ENCODE measurements around the gene RPS6KL1. TPM values are rescaled to one million over a fixed set of nuclear protein-coding genes. Genes with fewer than 3 reads are reported as not detected.

Gene RPS6KL1
- total RNA-seq, 1 experiment from 2014 or later = 18.8 TPM

DNA sequence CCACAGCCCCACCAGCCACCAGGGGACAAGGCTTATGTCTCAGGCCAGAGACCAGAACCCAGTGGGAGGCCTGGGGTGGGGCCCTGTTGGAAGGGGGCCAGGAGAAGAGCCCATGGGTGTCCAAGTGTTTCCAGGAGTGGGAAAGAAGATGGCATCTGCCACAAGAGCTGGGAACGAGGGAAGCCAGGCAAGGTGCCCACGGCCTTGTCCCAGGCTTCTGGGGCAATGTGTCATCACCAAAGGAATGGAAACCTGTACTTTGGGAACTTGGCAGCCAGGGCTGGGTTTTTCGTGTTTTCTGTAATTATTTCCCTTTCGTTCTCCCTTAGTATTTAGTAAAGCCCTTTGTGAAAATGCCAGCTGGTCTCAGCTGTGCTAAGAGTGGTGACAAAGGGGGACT, 37.7 kb upstream of the RPS6KL1 start:
- Mint-ChIP-seq H3K4me1 (peaks cover 13 to 18% of the 10 kb centered on the region in 2 experiments), H3K9me3 (no peaks in the 10 kb centered on the region), H3K4me3 (no peak overlapping the region), H3K27ac (0 out of 7 replicates have a peak overlapping the region, but pooled peaks of 1 of the 3 experiments have one; percentile 8), H3K36me3 (ENCODE audit: insufficient read depth in 1 of 3, low read depth in 3 of 3) (no peaks in the 10 kb centered on the region; a peak in 1 of 7 replicates), H3K27me3 (ENCODE audit: low read depth) (peaks cover 18% of the 10 kb centered on the region)
- Histone ChIP-seq H3K56ac (ENCODE audit: insufficient read length, low read depth, low read length) (no peak overlapping the region), H2AFZ (ENCODE audit: low read length) (no peak overlapping the region), H3K9ac (ENCODE audit: extremely low read depth, insufficient read length, low read length) (no peak overlapping the region), H3K4me1 (ENCODE audit: insufficient read depth, low read length) (no peaks in the 10 kb centered on the region; the same call in 1 of the 2 replicates), H3K18ac (ENCODE audit: insufficient read length, low read depth, low read length) (no peak overlapping the region), H4K5ac (ENCODE audit: insufficient read length, low read depth, low read length) (no peak overlapping the region), H4K8ac (replicated peaks; ENCODE audit: insufficient read length, low read depth, low read length) (no peak overlapping the region), H3K4ac (ENCODE audit: low read depth, low read length) (no peak overlapping the region), H4K20me1 (ENCODE audit: control insufficient read depth, insufficient read depth, insufficient read length) (no peaks in the 10 kb centered on the region), H2AK5ac (ENCODE audit: insufficient read length, low read length) (no peak overlapping the region), H2BK120ac (ENCODE audit: low read depth, low read length, poor library complexity, severe bottlenecking) (no peak overlapping the region), H3K14ac (ENCODE audit: insufficient read depth, low read length) (no peak overlapping the region), H3K23me2 (ENCODE audit: insufficient read length, low read depth, low read length, poor library complexity, severe bottlenecking) (no peaks in the 10 kb centered on the region), H3K9me3 (ENCODE audit: control insufficient read depth, low read depth, low read length) (no peaks in the 10 kb centered on the region), H2BK12ac (ENCODE audit: insufficient read length, low read depth, low read length) (no peak overlapping the region), H3K4me2 (ENCODE audit: insufficient read depth, insufficient read length, low read length) (no peak overlapping the region), H2BK15ac (ENCODE audit: low read depth, low read length) (no peak overlapping the region), H4K91ac (ENCODE audit: insufficient read length, low read depth, low read length) (no peak overlapping the region), H3K79me1 (ENCODE audit: insufficient read depth, low read depth, low read length, poor library complexity, severe bottlenecking) (no peaks in the 10 kb centered on the region), H3T11ph (ENCODE audit: low read length) (no peak overlapping the region), H3K79me2 (ENCODE audit: insufficient read depth, low read length) (no peaks in the 10 kb centered on the region), H3K27me3 (ENCODE audit: insufficient read depth, low read length) (no peaks in the 10 kb centered on the region; the same call in 1 of the 2 replicates), H2BK20ac (ENCODE audit: low read depth, low read length, poor library complexity, severe bottlenecking) (no peak overlapping the region), H3K23ac (ENCODE audit: insufficient read length, low read depth, low read length) (no peak overlapping the region), H2BK5ac (ENCODE audit: insufficient read length, low read length) (no peak overlapping the region), H3K27ac (ENCODE audit: insufficient read length, low read depth, low read length) (no peak overlapping the region)
- TF ChIP-seq, protein P1, sequence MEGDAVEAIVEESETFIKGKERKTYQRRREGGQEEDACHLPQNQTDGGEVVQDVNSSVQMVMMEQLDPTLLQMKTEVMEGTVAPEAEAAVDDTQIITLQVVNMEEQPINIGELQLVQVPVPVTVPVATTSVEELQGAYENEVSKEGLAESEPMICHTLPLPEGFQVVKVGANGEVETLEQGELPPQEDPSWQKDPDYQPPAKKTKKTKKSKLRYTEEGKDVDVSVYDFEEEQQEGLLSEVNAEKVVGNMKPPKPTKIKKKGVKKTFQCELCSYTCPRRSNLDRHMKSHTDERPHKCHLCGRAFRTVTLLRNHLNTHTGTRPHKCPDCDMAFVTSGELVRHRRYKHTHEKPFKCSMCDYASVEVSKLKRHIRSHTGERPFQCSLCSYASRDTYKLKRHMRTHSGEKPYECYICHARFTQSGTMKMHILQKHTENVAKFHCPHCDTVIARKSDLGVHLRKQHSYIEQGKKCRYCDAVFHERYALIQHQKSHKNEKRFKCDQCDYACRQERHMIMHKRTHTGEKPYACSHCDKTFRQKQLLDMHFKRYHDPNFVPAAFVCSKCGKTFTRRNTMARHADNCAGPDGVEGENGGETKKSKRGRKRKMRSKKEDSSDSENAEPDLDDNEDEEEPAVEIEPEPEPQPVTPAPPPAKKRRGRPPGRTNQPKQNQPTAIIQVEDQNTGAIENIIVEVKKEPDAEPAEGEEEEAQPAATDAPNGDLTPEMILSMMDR (conservative IDR thresholded peaks at IDR 0.05) = no peak
- WGBS (ENCODE audit: extremely low coverage, insufficient read length, low lambda C conversion rate) = no CpG with 5 or more reads among the region's 4 CpGs
- DNase-seq = no peak
